ENCODE results near the gene TRIM16. TPM values are rescaled to one million over a fixed set of nuclear protein-coding genes. Genes with fewer than 3 reads are reported as not detected.
A peak's percentile ranks its signal among the peaks of the same experiment; 100 is the strongest.
"Not testable (repeated sequence)": the region's sequence is repeated elsewhere in the genome, so short reads cannot be mapped to it uniquely, and the experiment has no call there.

TRIM16 gene
- total RNA-seq, 1 donor from 2014 or later: 15.9 TPM

- H3K27ac Mint-ChIP-seq (ENCODE audit: unreplicated experiment): peak overlapping the region; percentile 71
- H3K36me3 Mint-ChIP-seq (ENCODE audit: unreplicated experiment); H3K27me3 Mint-ChIP-seq (ENCODE audit: unreplicated experiment); H3K4me1 Mint-ChIP-seq (ENCODE audit: low read depth, unreplicated experiment); H3K9me3 Mint-ChIP-seq (ENCODE audit: unreplicated experiment); DNase-seq: not testable (repeated sequence)
- H3K4me3 Mint-ChIP-seq (ENCODE audit: unreplicated experiment): peak overlapping the region; percentile 88
Measured at GRCh38 chr17:15698967-15699366, 14.9 kb upstream of the TRIM16 start.

- not testable (repeated sequence) for H3K27me3 Mint-ChIP-seq (ENCODE audit: unreplicated experiment)
Measured at GRCh38 chr17:15687494-15687893, 3.4 kb upstream of the TRIM16 start.

GRCh38 chr17:15683135-15683534 lies 976 bp downstream of the TRIM16 start:
- not testable (repeated sequence) for H3K4me1 Mint-ChIP-seq (ENCODE audit: low read depth, unreplicated experiment); H3K36me3 Mint-ChIP-seq (ENCODE audit: unreplicated experiment); DNase-seq; H3K9me3 Mint-ChIP-seq (ENCODE audit: unreplicated experiment); H3K27me3 Mint-ChIP-seq (ENCODE audit: unreplicated experiment); H3K27ac Mint-ChIP-seq (ENCODE audit: unreplicated experiment)
- H3K4me3 Mint-ChIP-seq (ENCODE audit: unreplicated experiment): peak overlapping the region; percentile 95

More at GRCh38 chr17:15687494-15687893, 3.4 kb upstream of the TRIM16 start:
- not testable (repeated sequence) for H3K27ac Mint-ChIP-seq (ENCODE audit: unreplicated experiment); H3K4me3 Mint-ChIP-seq (ENCODE audit: unreplicated experiment); DNase-seq; H3K36me3 Mint-ChIP-seq (ENCODE audit: unreplicated experiment); H3K9me3 Mint-ChIP-seq (ENCODE audit: unreplicated experiment); H3K4me1 Mint-ChIP-seq (ENCODE audit: low read depth, unreplicated experiment)

GRCh38 chr17:15675991-15676390 lies 8.1 kb downstream of the TRIM16 start:
- not testable (repeated sequence) for H3K27me3 Mint-ChIP-seq (ENCODE audit: unreplicated experiment); H3K9me3 Mint-ChIP-seq (ENCODE audit: unreplicated experiment); DNase-seq; H3K27ac Mint-ChIP-seq (ENCODE audit: unreplicated experiment); H3K4me1 Mint-ChIP-seq (ENCODE audit: low read depth, unreplicated experiment); H3K36me3 Mint-ChIP-seq (ENCODE audit: unreplicated experiment); H3K4me3 Mint-ChIP-seq (ENCODE audit: unreplicated experiment)

GRCh38 chr17:15674640-15675039 lies 9.5 kb downstream of the TRIM16 start:
- H3K9me3 Mint-ChIP-seq (ENCODE audit: unreplicated experiment); H3K4me3 Mint-ChIP-seq (ENCODE audit: unreplicated experiment); H3K4me1 Mint-ChIP-seq (ENCODE audit: low read depth, unreplicated experiment); H3K27me3 Mint-ChIP-seq (ENCODE audit: unreplicated experiment); H3K27ac Mint-ChIP-seq (ENCODE audit: unreplicated experiment); H3K36me3 Mint-ChIP-seq (ENCODE audit: unreplicated experiment); DNase-seq: not testable (repeated sequence)

- H3K27ac Mint-ChIP-seq (ENCODE audit: unreplicated experiment); H3K4me3 Mint-ChIP-seq (ENCODE audit: unreplicated experiment); H3K4me1 Mint-ChIP-seq (ENCODE audit: low read depth, unreplicated experiment); H3K36me3 Mint-ChIP-seq (ENCODE audit: unreplicated experiment); H3K9me3 Mint-ChIP-seq (ENCODE audit: unreplicated experiment); H3K27me3 Mint-ChIP-seq (ENCODE audit: unreplicated experiment); DNase-seq: not testable (repeated sequence)
Measured at GRCh38 chr17:15669526-15669925, 14.6 kb downstream of the TRIM16 start.

- no peak overlapping the region for H3K27ac Mint-ChIP-seq (ENCODE audit: unreplicated experiment)
- peaks cover 4% of the 10 kb centered on the region for H3K27me3 Mint-ChIP-seq (ENCODE audit: unreplicated experiment)
- H3K4me1 Mint-ChIP-seq (ENCODE audit: low read depth, unreplicated experiment): no peaks in the 10 kb centered on the region
- DNase-seq: no peak
- no peak for TF ChIP-seq CTCF (IDR thresholded peaks at IDR 0.05; ENCODE audit: partially characterized antibody, unreplicated experiment)
- no peak overlapping the region for H3K4me3 Mint-ChIP-seq (ENCODE audit: unreplicated experiment)
- H3K9me3 Mint-ChIP-seq (ENCODE audit: unreplicated experiment): peaks cover 2% of the 10 kb centered on the region
- H3K36me3 Mint-ChIP-seq (ENCODE audit: unreplicated experiment): no peaks in the 10 kb centered on the region
Measured at GRCh38 chr17:15663691-15664090, 20.4 kb downstream of the TRIM16 start.

- Mint-ChIP-seq H3K27ac (ENCODE audit: unreplicated experiment) (no peak overlapping the region), H3K4me1 (ENCODE audit: low read depth, unreplicated experiment) (no peaks in the 10 kb centered on the region), H3K36me3 (ENCODE audit: unreplicated experiment) (no peaks in the 10 kb centered on the region), H3K9me3 (ENCODE audit: unreplicated experiment) (no peaks in the 10 kb centered on the region), H3K27me3 (ENCODE audit: unreplicated experiment) (peaks cover 4% of the 10 kb centered on the region), H3K4me3 (ENCODE audit: unreplicated experiment) (no peak overlapping the region)
- DNase-seq: no peak
- no peak for TF ChIP-seq CTCF (IDR thresholded peaks at IDR 0.05; ENCODE audit: partially characterized antibody, unreplicated experiment)
Measured at GRCh38 chr17:15663176-15663575, 20.9 kb downstream of the TRIM16 start.
